ENCODE data around the gene CCDC92.

Gene CCDC92

DNA sequence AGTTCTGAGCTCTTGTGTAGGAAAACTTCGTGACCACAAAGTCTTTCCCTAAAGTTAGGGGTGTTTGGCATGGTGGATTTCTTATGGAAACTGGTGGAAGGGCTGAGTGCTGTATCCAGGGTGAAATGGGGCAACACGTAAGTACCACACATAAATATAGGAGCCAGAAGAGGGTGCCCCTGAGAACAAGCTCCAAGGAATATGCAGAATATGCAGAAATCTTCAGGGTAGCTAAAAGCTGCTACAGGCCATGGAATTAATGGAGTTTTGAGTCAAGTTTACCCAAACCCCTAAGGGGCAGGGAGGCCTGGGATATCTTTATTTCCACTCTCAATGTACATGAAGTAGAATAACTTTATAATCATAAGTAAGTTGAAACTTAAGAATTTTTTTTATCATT is 44.4 kb upstream of the CCDC92 start:
- no peak for DNase-seq (ENCODE audit: low read depth)
- no peak for TF ChIP-seq CTCF (conservative IDR thresholded peaks at IDR 0.05; ENCODE audit: low read depth, low read length)
- no peak overlapping the region for H3K4me3 ChIP-seq (ENCODE audit: low read length)

DNA sequence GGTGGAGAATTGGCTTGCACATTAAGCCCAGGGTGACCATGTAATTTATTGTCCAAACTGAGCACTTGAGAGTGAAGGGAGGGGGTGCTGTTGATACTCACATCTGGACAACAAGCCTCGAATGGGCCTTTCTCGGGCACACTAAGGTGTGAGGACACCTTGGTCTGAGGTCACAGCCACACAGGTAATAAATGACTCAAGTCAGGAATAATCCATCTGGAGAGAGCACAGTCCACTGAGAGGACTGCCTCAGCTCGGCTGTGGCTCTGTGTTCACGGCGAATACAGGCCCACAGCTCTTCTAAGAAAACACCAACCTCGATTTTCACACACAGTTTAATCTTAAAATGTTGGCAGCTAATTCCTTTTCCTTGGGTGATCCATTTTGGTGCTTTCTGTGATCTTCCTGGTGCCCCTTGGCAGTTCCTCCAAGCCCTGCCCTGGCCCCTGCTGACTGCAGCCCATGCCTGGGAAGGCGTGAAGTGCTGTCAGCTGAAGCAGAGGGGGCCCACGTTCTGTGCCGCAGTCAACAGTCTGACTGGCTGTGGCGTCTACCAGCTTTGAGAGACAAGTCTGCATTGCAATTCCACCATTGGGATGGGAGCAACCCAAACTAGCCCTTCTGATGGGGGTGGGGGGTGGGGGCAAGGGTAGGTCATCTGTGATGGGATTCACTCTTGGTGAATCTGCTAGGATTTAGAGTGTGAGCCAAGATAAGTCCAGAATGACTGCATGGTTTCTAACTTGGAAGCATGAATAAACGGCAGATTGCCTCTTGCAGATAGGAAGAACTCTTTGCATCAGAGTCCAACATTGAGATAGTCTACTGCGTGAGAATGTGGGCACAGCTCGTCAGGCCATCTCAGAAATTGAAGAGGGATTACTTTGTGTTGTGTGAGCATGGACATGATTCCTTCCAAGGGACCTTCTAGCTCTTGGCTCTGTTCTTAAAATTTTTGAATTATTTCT is 43.1 kb upstream of the CCDC92 start:
- DNase-seq (ENCODE audit: low read depth): no peak
- no peak overlapping the region for H3K4me3 ChIP-seq (ENCODE audit: low read length)
- TF ChIP-seq CTCF (conservative IDR thresholded peaks at IDR 0.05; ENCODE audit: low read depth, low read length): no peak

DNA sequence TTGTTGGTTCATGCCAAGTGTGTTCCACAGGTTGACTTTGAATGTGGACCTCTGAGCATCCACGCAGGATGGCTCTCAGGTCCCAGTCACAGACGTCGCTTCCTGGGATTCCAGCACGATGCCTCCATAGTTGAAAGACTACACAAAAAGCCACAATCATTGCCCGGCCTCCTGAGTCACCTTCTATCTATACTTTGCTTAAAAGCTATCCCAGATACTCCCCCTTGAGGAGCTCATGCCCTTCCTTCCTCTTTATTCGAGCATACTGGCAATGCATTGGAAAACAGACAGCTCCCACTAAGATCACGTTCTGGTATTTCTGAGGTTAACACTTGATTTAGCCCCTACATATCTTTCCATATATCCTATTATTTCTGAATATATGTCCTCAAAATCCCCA is 40.4 kb upstream of the CCDC92 start:
- TF ChIP-seq CTCF (conservative IDR thresholded peaks at IDR 0.05; ENCODE audit: low read depth, low read length): no peak
- H3K4me3 ChIP-seq (ENCODE audit: low read length): no peak overlapping the region
- no peak for DNase-seq (ENCODE audit: low read depth)

DNA sequence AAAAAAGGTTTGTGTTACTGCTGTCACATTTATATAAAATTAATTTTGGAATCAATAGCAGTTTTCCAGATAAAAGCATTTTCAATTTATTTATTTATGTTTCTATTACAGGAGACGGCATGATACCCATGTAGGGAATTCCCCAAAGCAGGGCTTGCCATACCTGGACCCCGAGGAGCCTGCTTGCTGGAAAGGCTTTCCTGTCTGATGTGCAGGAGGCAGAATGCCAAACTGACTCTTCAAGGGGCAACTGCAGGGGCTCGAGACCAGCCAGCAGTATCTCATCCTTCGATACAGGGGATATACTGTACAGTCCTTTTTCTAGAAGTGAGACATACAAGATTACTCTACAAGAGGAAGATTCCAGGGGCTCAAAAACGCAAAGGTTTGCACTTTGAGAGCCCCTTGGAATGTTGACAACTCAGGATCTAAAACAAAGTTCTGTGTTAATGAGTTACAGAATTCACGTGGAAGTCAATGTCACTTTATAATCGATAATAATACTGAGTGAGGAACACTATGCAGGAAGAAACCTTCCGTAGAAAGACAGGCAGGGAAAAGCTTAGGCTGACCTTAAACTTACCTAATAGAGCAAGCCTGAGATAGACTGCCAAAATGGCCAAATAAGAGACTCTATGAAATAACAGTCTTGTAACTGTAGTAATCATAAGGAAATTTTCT is 38.9 kb upstream of the CCDC92 start:
- TF ChIP-seq CTCF (conservative IDR thresholded peaks at IDR 0.05; ENCODE audit: low read depth, low read length): no peak
- no peak for DNase-seq (ENCODE audit: low read depth)
- H3K4me3 ChIP-seq (ENCODE audit: low read length): no peak overlapping the region

GRCh38 chr12:124010687-124011086 is 38.1 kb upstream of the CCDC92 start:
- no peak for DNase-seq (ENCODE audit: low read depth)

GRCh38 chr12:124009781-124010180 is 37.1 kb upstream of the CCDC92 start:
- no peak overlapping the region for H3K4me3 ChIP-seq (ENCODE audit: low read length)
- TF ChIP-seq CTCF (conservative IDR thresholded peaks at IDR 0.05; ENCODE audit: low read depth, low read length): no peak
- DNase-seq (ENCODE audit: low read depth): no peak

More at GRCh38 chr12:124010687-124011086, 38.1 kb upstream of the CCDC92 start:
- no peak for TF ChIP-seq CTCF (conservative IDR thresholded peaks at IDR 0.05; ENCODE audit: low read depth, low read length)
- no peak overlapping the region for H3K4me3 ChIP-seq (ENCODE audit: low read length)
